GM12892 (cell line): Measurements from ENCODE around the gene MCOLN2.
"Not testable (repeated sequence)": the region's sequence is repeated elsewhere in the genome, so short reads cannot be mapped to it uniquely, and the experiment has no call there.

ENCODE experiments used
- POLR2A ChIP-seq: IDR thresholded peaks from 2 replicates; pipeline ENCODE4 v1.6.1; 2011; ENCODE audit warnings: low read depth, low read length, control low read depth
- POLR2AphosphoS5 ChIP-seq: IDR thresholded peaks from 2 replicates; pipeline ENCODE4 v1.6.1; 2011; ENCODE audit warnings: low read depth, low read length, control low read depth
- TAF1 ChIP-seq: IDR thresholded peaks from 2 replicates; pipeline ENCODE4 v1.6.1; 2011; ENCODE audit warnings: low read depth, mild to moderate bottlenecking, control low read depth, low read length, borderline replicate concordance

DNA sequence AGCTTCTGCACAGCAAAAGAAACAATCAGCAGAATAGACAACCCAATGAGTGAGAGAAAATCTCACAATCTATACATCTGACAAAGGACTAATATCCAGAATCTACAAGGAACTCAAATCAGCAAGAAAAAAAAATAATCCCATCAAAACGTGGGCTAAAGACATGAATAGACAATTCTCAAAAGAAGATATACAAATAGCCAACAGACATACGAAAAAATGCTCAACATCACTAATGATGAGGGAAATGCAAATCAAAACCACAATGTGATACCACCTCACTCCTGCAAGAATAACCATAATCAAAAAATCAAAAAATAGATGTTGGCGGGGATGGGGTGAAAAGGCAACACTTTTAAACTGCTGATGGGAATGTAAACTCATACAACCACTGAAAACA, 10.4 kb downstream of the MCOLN2 start:
- not testable (repeated sequence) for TF ChIP-seq POLR2A, TAF1, POLR2AphosphoS5
